ENCODE results near the gene DSTYK. TPM values are rescaled to one million over a fixed set of nuclear protein-coding genes. Genes with fewer than 3 reads are reported as not detected.

DSTYK gene
- total RNA-seq, 1 donor from 2014 or later, result 11.0 TPM

DNA sequence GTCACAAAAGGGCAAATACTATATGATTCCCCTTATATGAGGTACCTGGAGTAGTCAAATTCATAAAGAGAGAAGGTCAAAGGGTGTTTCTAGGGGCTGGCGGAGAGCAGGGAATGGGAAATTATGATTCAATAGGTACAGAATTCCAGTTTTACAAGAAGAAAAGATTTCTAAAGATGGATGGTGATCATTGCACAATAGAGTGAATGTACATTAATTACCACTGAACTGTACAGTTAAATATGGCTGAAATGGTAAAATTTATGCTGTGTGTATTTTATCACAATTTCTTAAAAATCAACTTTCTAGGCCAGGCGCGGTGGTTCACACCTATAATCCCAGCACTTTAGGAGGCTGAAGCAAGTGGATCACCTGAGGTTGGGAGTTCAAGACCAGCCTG lies 109.1 kb downstream of the DSTYK start:
- no peak overlapping the region for H3K4me3 Mint-ChIP-seq (ENCODE audit: low read depth)
- peaks cover 33% of the 10 kb centered on the region for H3K36me3 Mint-ChIP-seq (ENCODE audit: insufficient read depth)
- no peak overlapping the region for H3K27ac Mint-ChIP-seq
- H3K4me1 Mint-ChIP-seq (ENCODE audit: low read depth), result no peaks in the 10 kb centered on the region
- DNase-seq (ENCODE audit: low spot score, unreplicated experiment), result no peak
- TF ChIP-seq, protein P1, sequence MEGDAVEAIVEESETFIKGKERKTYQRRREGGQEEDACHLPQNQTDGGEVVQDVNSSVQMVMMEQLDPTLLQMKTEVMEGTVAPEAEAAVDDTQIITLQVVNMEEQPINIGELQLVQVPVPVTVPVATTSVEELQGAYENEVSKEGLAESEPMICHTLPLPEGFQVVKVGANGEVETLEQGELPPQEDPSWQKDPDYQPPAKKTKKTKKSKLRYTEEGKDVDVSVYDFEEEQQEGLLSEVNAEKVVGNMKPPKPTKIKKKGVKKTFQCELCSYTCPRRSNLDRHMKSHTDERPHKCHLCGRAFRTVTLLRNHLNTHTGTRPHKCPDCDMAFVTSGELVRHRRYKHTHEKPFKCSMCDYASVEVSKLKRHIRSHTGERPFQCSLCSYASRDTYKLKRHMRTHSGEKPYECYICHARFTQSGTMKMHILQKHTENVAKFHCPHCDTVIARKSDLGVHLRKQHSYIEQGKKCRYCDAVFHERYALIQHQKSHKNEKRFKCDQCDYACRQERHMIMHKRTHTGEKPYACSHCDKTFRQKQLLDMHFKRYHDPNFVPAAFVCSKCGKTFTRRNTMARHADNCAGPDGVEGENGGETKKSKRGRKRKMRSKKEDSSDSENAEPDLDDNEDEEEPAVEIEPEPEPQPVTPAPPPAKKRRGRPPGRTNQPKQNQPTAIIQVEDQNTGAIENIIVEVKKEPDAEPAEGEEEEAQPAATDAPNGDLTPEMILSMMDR (IDR thresholded peaks at IDR 0.05; ENCODE audit: unreplicated experiment), result no peak
- H3K27me3 Mint-ChIP-seq, result no peaks in the 10 kb centered on the region
- no peaks in the 10 kb centered on the region for H3K9me3 Mint-ChIP-seq (ENCODE audit: low read depth)

DNA sequence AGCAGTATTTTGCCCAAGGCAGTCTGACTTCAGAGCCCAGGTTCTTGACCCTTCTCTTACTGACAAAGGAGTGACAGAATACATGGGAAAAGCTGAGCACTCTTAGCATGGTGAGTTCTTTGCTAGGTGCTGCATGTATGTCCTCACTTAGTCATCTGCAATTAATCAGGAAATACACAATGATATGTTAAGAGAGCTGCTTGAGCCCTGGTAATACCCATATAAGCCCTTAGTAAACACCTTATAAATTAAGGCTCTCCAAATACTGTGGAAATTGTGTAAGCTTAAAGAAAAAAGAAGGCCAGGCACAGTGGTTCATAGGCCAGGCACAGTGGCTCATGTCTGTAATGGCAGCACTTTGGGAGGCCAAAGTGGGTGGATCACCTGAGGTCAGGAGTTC lies 113.3 kb downstream of the DSTYK start:
- no peak overlapping the region for H3K4me3 Mint-ChIP-seq (ENCODE audit: low read depth)
- TF ChIP-seq, protein P1 (IDR thresholded peaks at IDR 0.05; ENCODE audit: unreplicated experiment), result no peak
- DNase-seq (ENCODE audit: low spot score, unreplicated experiment), result no peak
- H3K27me3 Mint-ChIP-seq, result no peaks in the 10 kb centered on the region
- H3K36me3 Mint-ChIP-seq (ENCODE audit: insufficient read depth), result peaks cover 32% of the 10 kb centered on the region
- no peaks in the 10 kb centered on the region for H3K4me1 Mint-ChIP-seq (ENCODE audit: low read depth)
- H3K9me3 Mint-ChIP-seq (ENCODE audit: low read depth), result no peaks in the 10 kb centered on the region
- no peak overlapping the region for H3K27ac Mint-ChIP-seq

DNA sequence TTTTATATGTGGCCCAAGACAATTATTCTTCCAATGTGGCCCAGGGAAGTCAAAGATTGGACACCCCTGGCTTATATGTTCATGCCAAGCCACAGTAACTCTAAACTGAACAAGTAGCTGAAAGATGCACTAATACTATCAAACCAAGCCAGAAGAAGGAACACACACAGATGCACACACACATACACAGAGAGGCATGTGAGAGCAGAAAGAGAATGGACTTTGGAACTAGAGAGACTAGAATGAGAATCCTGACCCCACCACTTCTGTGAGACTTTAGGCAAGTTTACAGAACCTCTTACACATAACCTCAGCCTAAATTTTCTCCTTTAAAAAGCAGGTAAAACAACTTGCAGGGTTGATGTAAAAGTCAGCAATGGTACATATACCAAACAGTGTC lies 116.1 kb downstream of the DSTYK start:
- no peak for DNase-seq (ENCODE audit: low spot score, unreplicated experiment)
- no peaks in the 10 kb centered on the region for H3K27me3 Mint-ChIP-seq
- no peak overlapping the region for H3K27ac Mint-ChIP-seq
- peaks cover 27% of the 10 kb centered on the region for H3K36me3 Mint-ChIP-seq (ENCODE audit: insufficient read depth)
- no peaks in the 10 kb centered on the region for H3K9me3 Mint-ChIP-seq (ENCODE audit: low read depth)
- no peaks in the 10 kb centered on the region for H3K4me1 Mint-ChIP-seq (ENCODE audit: low read depth)
- TF ChIP-seq, protein P1 (IDR thresholded peaks at IDR 0.05; ENCODE audit: unreplicated experiment), result no peak
- no peak overlapping the region for H3K4me3 Mint-ChIP-seq (ENCODE audit: low read depth)

Other genes with a start within 250 kb of the DSTYK start
- not detected in 2 replicates for gene CNTN2, start 168.5 kb downstream of the DSTYK start, total RNA-seq
- gene TMEM81, start 127.2 kb downstream of the DSTYK start, total RNA-seq, result 4.8 and 5.1 TPM in 2 replicates
- 19.6 and 20.9 TPM in 2 replicates for gene RBBP5, start 89.7 kb downstream of the DSTYK start, total RNA-seq
- gene TMCC2, start 16.2 kb upstream of the DSTYK start, total RNA-seq, result 4.6 and 5.0 TPM in 2 replicates
- 4.5 and 5.6 TPM in 2 replicates for gene NUAK2, start 110.0 kb upstream of the DSTYK start, total RNA-seq
- gene KLHDC8A, start 145.2 kb upstream of the DSTYK start, total RNA-seq, result 0.18 and 0.36 TPM in 2 replicates
- gene LEMD1, start 210.4 kb upstream of the DSTYK start, total RNA-seq, result 13.9 and 15.2 TPM in 2 replicates
- 6.3 and 6.7 TPM in 2 replicates for gene BLACAT1, start 244.3 kb upstream of the DSTYK start, total RNA-seq